Measurements from ENCODE around the gene SIPA1L3. TPM values are rescaled to one million over a fixed set of nuclear protein-coding genes. Genes with fewer than 3 reads are reported as not detected.
A peak's percentile ranks its signal among the peaks of the same experiment; 100 is the strongest.

SIPA1L3 gene
- total and polyA plus RNA-seq, 8 donors = 19.7 to 44.8 (median 25.8) TPM

- Histone ChIP-seq H3K36me3 (no peaks in the 10 kb centered on the region), H3K27me3 (no peaks in the 10 kb centered on the region), H3K9me3 (no peaks in the 10 kb centered on the region), H3K4me1 (peaks cover 13 to 20% (median 16%) of the 10 kb centered on the region in 3 donors), H3K4me3 (no peak overlapping the region), H3K27ac (no peak overlapping the region)
- intact Hi-C loops (cut with DNase I) = no loop called here
- DNase-seq (no peak), FAIRE-seq (no peak), ATAC-seq (no peak)
- no peak for TF ChIP-seq CTCF (IDR thresholded peaks at IDR 0.05)
- 80 to 81% methylated on average over 4 of the region's 4 CpGs for WGBS, 2 donors
These were observed 84.8 kb downstream of the SIPA1L3 start for GRCh38 chr19:37991841-37992248.

- no peak for TF ChIP-seq CTCF (IDR thresholded peaks at IDR 0.05)
- Histone ChIP-seq H3K27me3 (no peaks in the 10 kb centered on the region), H3K27ac (peak overlapping the region in 1 of 4 donors; percentile 82), H3K4me1 (peaks cover 13 to 20% (median 16%) of the 10 kb centered on the region in 3 donors), H3K36me3 (no peaks in the 10 kb centered on the region), H3K4me3 (no peak overlapping the region), H3K9me3 (no peaks in the 10 kb centered on the region)
- 97 to 99% methylated on average over 9 of the region's 9 CpGs for WGBS, 2 donors
- FAIRE-seq (no peak), DNase-seq (no peak), ATAC-seq (no peak)
- intact Hi-C loops (cut with DNase I) = no loop called here
These were observed 85.8 kb downstream of the SIPA1L3 start for GRCh38 chr19:37992761-37993160.

- TF ChIP-seq CTCF (IDR thresholded peaks at IDR 0.05) = no peak
- 51% methylated on average over 8 of the region's 8 CpGs for WGBS, 2 donors
These were observed 87.8 kb downstream of the SIPA1L3 start for GRCh38 chr19:37994823-37995130.

GRCh38 chr19:37995346-37995745, 88.3 kb downstream of the SIPA1L3 start:
- Histone ChIP-seq H3K27ac (peak overlapping the region in 2 of 4 donors; percentile 82), H3K4me3 (no peak overlapping the region), H3K36me3 (no peaks in the 10 kb centered on the region), H3K9me3 (no peaks in the 10 kb centered on the region), H3K4me1 (peaks cover 13 to 25% (median 16%) of the 10 kb centered on the region in 3 donors), H3K27me3 (no peaks in the 10 kb centered on the region)
- no peak for FAIRE-seq
- DNase-seq = no peak
- intact Hi-C loops (cut with DNase I) = no loop called here
- TF ChIP-seq CTCF (IDR thresholded peaks at IDR 0.05) = no peak
- 92% methylated on average over 7 of the region's 7 CpGs for WGBS, 2 donors
- no peak for ATAC-seq

More at GRCh38 chr19:37994823-37995130, 87.8 kb downstream of the SIPA1L3 start:
- Histone ChIP-seq H3K4me1 (peaks cover 13 to 25% (median 16%) of the 10 kb centered on the region in 3 donors), H3K4me3 (no peak overlapping the region), H3K36me3 (no peaks in the 10 kb centered on the region), H3K9me3 (no peaks in the 10 kb centered on the region), H3K27ac (peak overlapping the region in 2 of 4 donors; percentile 82), H3K27me3 (no peaks in the 10 kb centered on the region)
- peak in 1 of 6 donors; percentile 39 for DNase-seq
- FAIRE-seq = no peak
- intact Hi-C loops (cut with DNase I) = no loop called here
- ATAC-seq = no peak

GRCh38 chr19:37997911-37998344, 90.9 kb downstream of the SIPA1L3 start:
- H3K36me3 ChIP-seq = no peaks in the 10 kb centered on the region
- no peak overlapping the region for H3K4me3 ChIP-seq
- no peaks in the 10 kb centered on the region for H3K9me3 ChIP-seq
- FAIRE-seq (no peak), DNase-seq (peak in 1 of 6 donors; percentile 37), ATAC-seq (peak in 1 of 4 donors; percentile 46)
- WGBS, 2 donors = 49 to 56% methylated on average over 3 of the region's 3 CpGs
- H3K4me1 ChIP-seq = peaks cover 13 to 22% (median 16%) of the 10 kb centered on the region in 3 donors
- H3K27ac ChIP-seq = peak overlapping the region in 2 of 4 donors; percentile 1 to 50
- intact Hi-C loops (cut with DNase I) = no loop called here
- TF ChIP-seq CTCF (IDR thresholded peaks at IDR 0.05) = no peak
- no peaks in the 10 kb centered on the region for H3K27me3 ChIP-seq

All from pancreas (tissue), 10 donors.